NCI-H2081 treated with DMSO at 0.1 percent for 48 hours (cell line): Measurements from ENCODE around the gene COL20A1.

ENCODE experiments used
- DNase-seq: peaks from one replicate; lab custom pipeline; 2025; lab: John Stamatoyannopoulos, UW

COL20A1 gene

GRCh38 chr20:63350196-63350595 lies 57.2 kb downstream of the COL20A1 start:
- no peak for DNase-seq

GRCh38 chr20:63350597-63351325 lies 57.8 kb downstream of the COL20A1 start:
- DNase-seq, result no peak

- no peak for DNase-seq
Measured at GRCh38 chr20:63351326-63351700, 58.3 kb downstream of the COL20A1 start.

GRCh38 chr20:63351811-63352591 lies 59.0 kb downstream of the COL20A1 start:
- no peak for DNase-seq

GRCh38 chr20:63352811-63353221 lies 59.8 kb downstream of the COL20A1 start:
- no peak for DNase-seq

- DNase-seq, result no peak
Measured at GRCh38 chr20:63354636-63355350, 61.8 kb downstream of the COL20A1 start.

- no peak for DNase-seq
Measured at GRCh38 chr20:63355781-63356295, 62.9 kb downstream of the COL20A1 start.

- DNase-seq, result no peak
Measured at GRCh38 chr20:63356511-63356910, 63.5 kb downstream of the COL20A1 start.

GRCh38 chr20:63356931-63357879 lies 64.2 kb downstream of the COL20A1 start:
- no peak for DNase-seq

- DNase-seq, result peak; percentile 11
Measured at GRCh38 chr20:63357921-63358905, 65.2 kb downstream of the COL20A1 start.

GRCh38 chr20:63359164-63359934 lies 66.4 kb downstream of the COL20A1 start:
- no peak for DNase-seq

GRCh38 chr20:63359937-63360849 lies 67.2 kb downstream of the COL20A1 start:
- DNase-seq, result no peak

GRCh38 chr20:63360850-63361518 lies 68.0 kb downstream of the COL20A1 start, which contains the start of gene CHRNA4:
TSS of gene CHRNA4 (minus strand) at chr20:63361349. CDS start at chr20:63361165, 184 bp downstream.
- no peak for DNase-seq

GRCh38 chr20:63361519-63362435 lies 68.8 kb downstream of the COL20A1 start:
- no peak for DNase-seq

GRCh38 chr20:63362436-63363009 lies 69.5 kb downstream of the COL20A1 start:
- DNase-seq, result no peak
